Activated T-cell treated with anti-CD3 and anti-CD28 coated beads, Interleukin-2, amount 50 U/mL, for 72 hours (primary cell): ENCODE results near the gene TAB3. TPM values are rescaled to one million over a fixed set of nuclear protein-coding genes. Genes with fewer than 3 reads are reported as not detected.
A peak's percentile ranks its signal among the peaks of the same experiment; 100 is the strongest.

Experiments used
- ATAC-seq, 2 donors: fragments of 150-1000 bp; cut with Tn5 transposase; replicated peaks in 1 of 2; 2 replicates each; pipeline ENCODE4 v1.10.0; 2021; ENCODE audit warnings: moderate library complexity in 2 of 2, mild to moderate bottlenecking in 1 of 2
- DNase-seq, 2 donors: peaks; one replicate each; pipeline ENCODE4 v3.0.0; 2021 to 2022; ENCODE audit warnings: mixed read lengths in 1 of 2
- H3K27ac Mint-ChIP-seq: one replicate; pipeline ENCODE4 v1.8.0; 2022; ENCODE audit warnings: mild to moderate bottlenecking, moderate library complexity, mixed read lengths
- H3K27me3 Mint-ChIP-seq: one replicate; pipeline ENCODE4 v1.8.0; 2022; ENCODE audit warnings: low read depth, mixed read lengths
- H3K36me3 Mint-ChIP-seq, 2 donors: one replicate each; pipeline ENCODE4 v1.8.0; 2022; ENCODE audit warnings: mixed read lengths in 2 of 2, mild to moderate bottlenecking in 1 of 2; ENCODE audit not compliant: insufficient read depth in 2 of 2
- H3K4me1 Mint-ChIP-seq: one replicate; pipeline ENCODE4 v1.8.0; 2022; ENCODE audit warnings: low read depth, mixed read lengths
- H3K4me3 Mint-ChIP-seq, 2 donors: one replicate each; pipeline ENCODE4 v1.8.0; 2022; ENCODE audit warnings: mild to moderate bottlenecking in 2 of 2, mixed read lengths in 2 of 2, moderate library complexity in 2 of 2
- H3K9me3 Mint-ChIP-seq, 2 donors: one replicate each; pipeline ENCODE4 v1.8.0; 2022; ENCODE audit warnings: mixed read lengths in 2 of 2
- total RNA-seq, 2 donors: library from RNA; stranded (reverse); gene quantifications; one replicate each; pipeline ENCODE4 v1.2.3, GENCODE V29; 2022

Gene TAB3
- 10 to 100 TPM; 20.8 to 27.5 TPM for total RNA-seq

GRCh38 chrX:30889147-30890140 is at the start of gene TAB3:
Gene TAB3, minus strand, starts transcription at chrX:30889254. Its CDS starts 29,666 bp downstream, at chrX:30859588.
- peak within 1 kb of the TSS; percentile 88 to 96 for H3K4me3 Mint-ChIP-seq
- peaks cover 48% of the 10 kb centered on the region for H3K4me1 Mint-ChIP-seq
- H3K27ac Mint-ChIP-seq, result peak within 1 kb of the TSS; percentile 98
- peaks cover 6% of the 10 kb centered on the region for H3K27me3 Mint-ChIP-seq
- DNase-seq (peak; percentile 90 to 93), ATAC-seq (peak; percentile 84 to 86)
- H3K36me3 Mint-ChIP-seq, result peaks cover 2 to 3% of the 10 kb centered on the region in 2 donors
- H3K9me3 Mint-ChIP-seq, result no peaks in the 10 kb centered on the region

GRCh38 chrX:30938295-30938694 is 49.2 kb upstream of the TAB3 start:
- ATAC-seq (no peak), DNase-seq (no peak)
- Mint-ChIP-seq H3K9me3 (peaks cover 0 to 2% of the 10 kb centered on the region in 2 donors), H3K4me3 (no peak overlapping the region), H3K27ac (no peak overlapping the region), H3K27me3 (peaks cover 14% of the 10 kb centered on the region), H3K36me3 (no peaks in the 10 kb centered on the region), H3K4me1 (no peaks in the 10 kb centered on the region)

GRCh38 chrX:30935985-30936384 is 46.9 kb upstream of the TAB3 start:
- H3K27me3 Mint-ChIP-seq, result peaks cover 14% of the 10 kb centered on the region
- peaks cover 0 to 2% of the 10 kb centered on the region in 2 donors for H3K9me3 Mint-ChIP-seq
- H3K27ac Mint-ChIP-seq, result no peak overlapping the region
- H3K36me3 Mint-ChIP-seq, result no peaks in the 10 kb centered on the region
- DNase-seq, result no peak
- H3K4me1 Mint-ChIP-seq, result no peaks in the 10 kb centered on the region
- H3K4me3 Mint-ChIP-seq, result no peak overlapping the region
- no peak for ATAC-seq

GRCh38 chrX:30931920-30932319 is 42.9 kb upstream of the TAB3 start:
- ATAC-seq, result no peak
- no peaks in the 10 kb centered on the region for H3K4me1 Mint-ChIP-seq
- no peak overlapping the region for H3K27ac Mint-ChIP-seq
- H3K27me3 Mint-ChIP-seq, result peaks cover 9% of the 10 kb centered on the region
- H3K4me3 Mint-ChIP-seq, result no peak overlapping the region
- H3K36me3 Mint-ChIP-seq, result no peaks in the 10 kb centered on the region
- DNase-seq, result no peak
- H3K9me3 Mint-ChIP-seq, result no peaks in the 10 kb centered on the region

GRCh38 chrX:30930679-30931078 is 41.6 kb upstream of the TAB3 start:
- H3K27ac Mint-ChIP-seq, result no peak overlapping the region
- DNase-seq (no peak), ATAC-seq (no peak)
- no peaks in the 10 kb centered on the region for H3K4me1 Mint-ChIP-seq
- H3K4me3 Mint-ChIP-seq, result no peak overlapping the region
- H3K9me3 Mint-ChIP-seq, result no peaks in the 10 kb centered on the region
- peaks cover 9% of the 10 kb centered on the region for H3K27me3 Mint-ChIP-seq
- H3K36me3 Mint-ChIP-seq, result no peaks in the 10 kb centered on the region

GRCh38 chrX:30930143-30930542 is 41.1 kb upstream of the TAB3 start:
- Mint-ChIP-seq H3K9me3 (no peaks in the 10 kb centered on the region), H3K27me3 (peaks cover 8% of the 10 kb centered on the region), H3K27ac (no peak overlapping the region), H3K4me3 (no peak overlapping the region), H3K36me3 (no peaks in the 10 kb centered on the region), H3K4me1 (no peaks in the 10 kb centered on the region)
- DNase-seq, result no peak
- no peak for ATAC-seq

- Mint-ChIP-seq H3K36me3 (no peaks in the 10 kb centered on the region), H3K27me3 (peaks cover 2% of the 10 kb centered on the region), H3K4me1 (no peaks in the 10 kb centered on the region), H3K27ac (no peak overlapping the region), H3K4me3 (no peak overlapping the region), H3K9me3 (no peaks in the 10 kb centered on the region)
- DNase-seq, result no peak
- no peak for ATAC-seq
Observed at GRCh38 chrX:30920271-30920670, 31.2 kb upstream of the TAB3 start.

GRCh38 chrX:30918480-30918879 is 29.4 kb upstream of the TAB3 start:
- ATAC-seq, result no peak
- Mint-ChIP-seq H3K27me3 (peaks cover 7% of the 10 kb centered on the region), H3K9me3 (no peaks in the 10 kb centered on the region), H3K36me3 (no peaks in the 10 kb centered on the region), H3K27ac (no peak overlapping the region), H3K4me1 (no peaks in the 10 kb centered on the region), H3K4me3 (no peak overlapping the region)
- no peak for DNase-seq

GRCh38 chrX:30913492-30913891 is 24.4 kb upstream of the TAB3 start:
- no peak for DNase-seq
- H3K9me3 Mint-ChIP-seq, result peaks cover 0 to 2% of the 10 kb centered on the region in 2 donors
- H3K36me3 Mint-ChIP-seq, result no peaks in the 10 kb centered on the region
- H3K4me1 Mint-ChIP-seq, result peaks cover 16% of the 10 kb centered on the region
- no peak overlapping the region for H3K27ac Mint-ChIP-seq
- ATAC-seq, result no peak
- H3K4me3 Mint-ChIP-seq, result no peak overlapping the region
- H3K27me3 Mint-ChIP-seq, result peaks cover 7% of the 10 kb centered on the region

GRCh38 chrX:30910124-30910860 is 21.2 kb upstream of the TAB3 start:
- peaks cover 0 to 2% of the 10 kb centered on the region in 2 donors for H3K9me3 Mint-ChIP-seq
- peak overlapping the region; percentile 92 for H3K27ac Mint-ChIP-seq
- peak; percentile 27 to 45 for DNase-seq

GRCh38 chrX:30906726-30907125 is 17.7 kb upstream of the TAB3 start:
- DNase-seq (no peak), ATAC-seq (no peak)
- peaks cover 16% of the 10 kb centered on the region for H3K4me1 Mint-ChIP-seq
- H3K27me3 Mint-ChIP-seq, result peaks cover 33% of the 10 kb centered on the region
- H3K36me3 Mint-ChIP-seq, result peaks cover 0 to 1% of the 10 kb centered on the region in 2 donors
- no peak overlapping the region for H3K27ac Mint-ChIP-seq
- H3K9me3 Mint-ChIP-seq, result peaks cover 0 to under 1% of the 10 kb centered on the region in 2 donors
- no peak overlapping the region for H3K4me3 Mint-ChIP-seq

More at GRCh38 chrX:30910124-30910860, 21.2 kb upstream of the TAB3 start:
- Mint-ChIP-seq H3K4me3 (peak overlapping the region; percentile 45 to 81), H3K4me1 (peaks cover 16% of the 10 kb centered on the region), H3K36me3 (no peaks in the 10 kb centered on the region), H3K27me3 (peaks cover 18% of the 10 kb centered on the region)
- ATAC-seq, result peak; percentile 96 to 99

- Mint-ChIP-seq H3K27me3 (peaks cover 33% of the 10 kb centered on the region), H3K9me3 (no peaks in the 10 kb centered on the region), H3K27ac (no peak overlapping the region), H3K4me1 (peaks cover 11% of the 10 kb centered on the region), H3K36me3 (peaks cover 0 to 1% of the 10 kb centered on the region in 2 donors), H3K4me3 (no peak overlapping the region)
- DNase-seq (no peak), ATAC-seq (no peak)
Observed at GRCh38 chrX:30905321-30905720, 16.3 kb upstream of the TAB3 start.

- Mint-ChIP-seq H3K27ac (no peak overlapping the region), H3K9me3 (no peaks in the 10 kb centered on the region), H3K27me3 (peaks cover 37% of the 10 kb centered on the region), H3K4me3 (no peak overlapping the region), H3K4me1 (peaks cover 13% of the 10 kb centered on the region), H3K36me3 (peaks cover 0 to 1% of the 10 kb centered on the region in 2 donors)
- ATAC-seq, result no peak
- no peak for DNase-seq
Observed at GRCh38 chrX:30904632-30905031, 15.6 kb upstream of the TAB3 start.
